HG03196 (cell line): ENCODE results near the gene OPCML.

Experiments used
- ATAC-seq: cut with Tn5 transposase; IDR thresholded peaks from one replicate; pipeline ENCODE4 v1.9.1; 2021; ENCODE audit not compliant: unreplicated experiment

OPCML gene

DNA sequence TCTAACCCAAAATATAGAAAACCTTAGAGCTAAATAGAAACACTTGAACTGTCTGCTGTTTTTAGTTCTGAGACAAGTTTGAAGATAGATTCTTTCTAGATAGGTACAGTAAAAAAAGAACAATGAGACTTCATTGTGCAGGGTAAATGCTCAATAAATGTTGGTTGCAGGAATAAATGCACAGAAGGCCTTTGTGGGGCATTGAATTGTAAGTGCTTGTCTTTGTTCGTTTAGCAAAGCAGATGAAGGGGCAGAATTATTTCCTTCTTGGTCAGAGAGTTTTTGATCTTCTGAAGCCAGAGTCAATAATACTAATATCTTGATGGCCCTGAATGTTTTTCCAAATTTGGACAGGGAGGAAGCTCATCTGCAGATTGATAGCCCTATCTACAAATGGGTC lies 340.4 kb downstream of the OPCML start:
- no peak for ATAC-seq

DNA sequence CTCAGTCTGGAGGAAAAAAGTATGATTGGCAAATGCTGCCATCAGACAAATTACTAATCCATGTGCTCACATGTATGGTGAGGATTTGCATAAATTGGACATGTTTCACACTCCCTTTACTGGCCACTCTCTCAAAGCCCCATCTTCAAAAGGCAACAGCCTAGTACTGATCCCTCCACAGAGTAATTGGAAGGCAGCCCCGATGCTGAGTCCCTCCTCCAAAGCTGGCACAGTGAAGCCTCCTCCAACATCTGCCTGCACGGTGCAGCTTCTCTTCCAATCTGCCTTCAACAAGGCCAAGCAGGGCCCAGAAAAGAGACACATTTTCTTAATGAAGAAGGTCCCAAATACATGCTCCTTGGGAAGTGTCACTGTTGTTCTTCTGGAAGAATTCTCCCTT lies 350.6 kb downstream of the OPCML start:
- no peak for ATAC-seq

- no peak for ATAC-seq
Measured at GRCh38 chr11:133181066-133181465, 351.2 kb downstream of the OPCML start.

DNA sequence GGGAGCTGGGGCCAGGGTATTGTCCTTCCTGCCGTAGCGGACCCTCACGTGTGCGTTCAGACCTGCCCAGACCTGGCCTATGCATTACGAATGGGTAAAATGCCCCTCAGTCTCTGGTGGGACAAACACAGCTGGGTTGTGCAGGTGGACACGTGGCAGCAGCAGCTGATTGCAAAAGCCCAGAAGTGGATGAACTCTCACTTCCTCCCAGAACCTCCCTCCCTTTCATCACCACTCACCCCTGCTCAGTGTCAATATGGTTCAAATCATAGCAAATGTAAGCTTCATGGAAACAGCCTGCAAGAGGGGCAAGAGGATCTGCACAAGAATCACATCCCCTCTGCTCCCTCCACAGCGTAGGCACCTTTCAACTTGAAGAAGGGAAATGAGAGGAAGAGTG lies 352.1 kb downstream of the OPCML start:
- no peak for ATAC-seq

GRCh38 chr11:133176748-133177147 lies 355.6 kb downstream of the OPCML start:
- ATAC-seq = no peak

DNA sequence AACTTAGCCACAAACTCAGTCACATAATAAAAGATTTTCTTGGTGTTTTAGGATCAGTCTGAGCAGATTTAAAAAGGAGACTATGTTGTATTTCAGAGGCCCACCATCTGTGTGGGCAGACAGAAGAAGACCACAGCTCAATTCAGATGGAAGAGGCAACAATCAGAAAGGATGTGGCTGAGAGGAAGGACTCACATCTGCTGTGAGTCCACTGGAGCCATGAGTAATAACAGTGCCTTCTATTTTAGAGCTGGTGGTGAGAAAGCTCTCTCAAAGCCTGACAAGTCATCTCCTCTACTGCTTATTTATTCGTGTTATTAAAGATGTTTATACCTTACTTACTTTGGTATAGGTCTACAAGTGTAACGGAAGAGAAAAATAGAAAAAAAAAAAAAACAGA lies 357.2 kb downstream of the OPCML start:
- no peak for ATAC-seq

DNA sequence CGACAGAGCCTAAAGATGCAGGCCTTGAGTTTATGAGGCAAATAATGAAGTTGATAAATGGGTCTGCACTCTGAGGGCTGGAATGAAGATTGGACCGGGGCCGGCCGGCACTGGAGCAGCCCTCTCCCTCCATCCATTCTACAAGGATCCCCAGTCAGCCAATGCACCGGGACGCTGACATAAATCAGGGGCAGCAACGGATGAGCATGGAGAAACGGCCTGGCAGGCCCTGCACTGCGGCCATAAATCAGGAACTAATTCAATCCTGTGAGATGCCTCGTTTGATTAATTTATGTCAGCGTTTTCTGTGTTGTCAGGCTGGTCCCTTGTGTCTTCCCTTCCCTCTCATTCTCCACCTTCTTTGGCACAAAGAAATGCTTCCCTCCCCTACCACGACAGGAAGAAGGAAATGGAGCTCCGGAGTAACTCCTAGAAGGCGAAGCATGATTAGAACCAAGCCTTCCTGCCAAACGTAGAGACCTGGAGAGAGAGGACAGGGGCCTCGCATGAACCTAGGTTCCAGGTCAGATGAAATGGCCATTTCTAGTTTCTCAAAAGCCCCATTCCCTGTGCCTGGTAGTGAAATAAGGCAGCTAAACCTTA lies 358.4 kb downstream of the OPCML start:
- ATAC-seq = no peak

DNA sequence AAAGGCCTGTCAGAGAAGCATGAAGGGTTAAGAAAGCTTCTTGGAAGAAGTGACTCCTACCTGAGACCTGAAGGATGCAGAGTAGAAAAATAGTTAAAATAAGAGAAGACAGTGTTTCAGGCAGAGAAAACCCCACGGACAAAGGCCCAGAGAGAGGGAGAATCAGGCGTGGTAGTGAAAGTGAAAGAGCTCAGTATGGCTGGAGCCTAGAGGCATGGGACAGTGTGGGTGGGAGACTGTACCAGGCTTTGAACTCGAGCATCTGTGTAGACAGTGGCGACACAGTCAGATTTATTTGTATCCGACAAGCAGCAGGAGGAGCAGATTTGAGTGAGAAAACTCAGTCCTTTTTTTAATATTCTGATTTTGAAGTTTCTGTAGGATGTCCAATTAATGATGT lies 360.0 kb downstream of the OPCML start:
- no peak for ATAC-seq

- ATAC-seq = no peak
Measured at GRCh38 chr11:133171374-133171773, 360.9 kb downstream of the OPCML start.

GRCh38 chr11:133168016-133168415 lies 364.3 kb downstream of the OPCML start:
- ATAC-seq = no peak

- no peak for ATAC-seq
Measured at GRCh38 chr11:133166662-133167061, 365.6 kb downstream of the OPCML start.

DNA sequence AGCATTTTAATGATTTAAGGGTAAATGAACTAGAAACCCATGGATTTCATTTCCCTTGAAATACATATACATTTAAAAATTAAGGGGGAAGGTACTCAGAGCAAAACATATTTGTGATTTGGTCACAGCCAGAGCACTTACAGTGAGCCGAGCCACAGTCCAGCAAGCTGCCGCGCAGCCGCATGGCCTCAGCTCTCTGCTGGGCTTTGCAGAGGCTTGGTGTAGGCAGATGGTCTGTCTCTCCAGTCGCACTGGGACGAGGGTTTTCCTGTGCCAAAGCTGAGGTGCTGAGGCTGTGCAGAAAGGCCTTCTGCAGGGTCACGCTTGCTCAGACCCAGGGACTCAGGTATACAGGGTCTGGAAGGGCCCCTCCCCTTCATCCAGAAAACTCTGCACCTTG lies 367.3 kb downstream of the OPCML start:
- no peak for ATAC-seq

DNA sequence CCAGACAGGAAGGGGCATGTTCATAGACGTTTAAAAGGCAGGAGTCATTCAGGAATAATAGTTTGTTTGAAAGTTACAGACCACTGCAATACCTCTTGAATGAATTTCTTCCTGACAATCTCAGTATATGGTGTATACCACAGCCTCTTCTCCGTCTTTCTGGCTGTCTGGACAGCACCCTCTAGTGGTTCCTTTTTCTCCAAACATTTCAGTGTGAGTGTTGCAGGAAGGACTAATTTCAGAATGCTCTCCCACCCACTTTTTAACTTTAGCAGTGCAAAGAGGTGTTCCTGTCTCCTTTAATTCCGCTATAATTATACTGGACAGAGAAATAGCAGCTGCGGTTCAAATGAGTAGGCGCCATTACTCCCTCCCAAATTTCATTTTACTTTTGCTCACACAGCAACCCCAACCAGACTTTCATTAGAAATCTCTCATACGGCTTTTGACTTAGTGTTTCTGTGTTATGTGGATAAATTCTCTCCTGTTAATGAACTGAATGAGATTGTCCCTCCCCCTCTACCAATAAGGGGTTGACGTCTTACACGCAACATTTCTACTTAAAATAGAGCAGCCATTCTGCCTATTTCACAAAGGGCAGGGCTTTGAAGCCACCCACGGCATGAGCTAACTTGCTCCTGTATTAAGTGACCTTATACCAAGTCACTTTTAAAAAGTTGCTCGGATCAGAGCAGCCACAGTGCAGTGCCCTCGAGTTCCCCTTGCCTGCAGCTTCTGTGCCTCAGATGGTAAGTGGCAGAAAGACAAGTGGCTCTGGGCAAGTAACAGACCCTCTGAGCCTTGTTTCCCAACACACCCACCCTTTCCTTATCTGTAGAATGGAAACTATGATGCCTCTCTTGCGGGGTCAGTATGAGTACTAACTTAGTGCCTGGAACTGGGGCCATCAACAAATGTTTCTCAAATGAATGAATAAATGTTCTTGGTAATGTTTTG lies 368.6 kb downstream of the OPCML start:
- peak; percentile 56 for ATAC-seq

DNA sequence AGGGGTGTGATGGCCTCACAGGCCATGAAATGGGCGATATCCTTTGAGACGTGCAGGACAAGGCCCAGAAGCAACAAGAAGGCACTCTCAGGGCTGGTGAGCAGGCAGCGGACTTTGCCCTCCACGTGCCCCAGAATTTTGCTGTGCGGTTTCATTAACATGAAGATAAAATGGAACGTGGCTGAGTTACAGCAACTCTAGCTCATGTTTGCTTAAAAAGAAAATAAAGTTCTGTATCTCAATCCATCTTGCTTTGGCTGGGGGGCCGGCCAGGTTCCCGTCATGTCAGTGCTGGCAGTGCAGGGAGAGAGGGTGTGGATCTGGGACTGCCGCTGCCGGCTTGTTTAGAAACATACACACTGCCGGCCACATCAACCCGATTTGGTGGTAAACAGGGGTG lies 370.1 kb downstream of the OPCML start:
- ATAC-seq = no peak

DNA sequence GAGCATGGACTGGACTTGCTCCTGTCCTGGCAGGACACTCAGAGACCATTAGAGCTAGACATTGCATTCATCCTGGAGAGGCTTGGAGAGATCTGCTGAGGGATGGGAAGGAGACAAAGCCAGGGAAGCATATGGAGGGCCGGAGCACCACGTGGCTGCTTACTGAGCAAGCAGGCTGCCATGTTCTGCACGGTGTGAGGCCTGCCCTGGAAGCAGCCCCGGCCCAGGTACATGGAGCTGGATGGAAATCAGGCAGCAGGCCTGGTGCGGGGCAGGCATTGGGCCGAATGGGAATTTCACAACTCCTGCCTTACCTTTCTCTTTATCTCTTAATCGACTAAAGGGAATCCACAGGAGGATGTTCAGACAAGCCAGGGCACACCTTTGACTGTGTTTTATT lies 371.5 kb downstream of the OPCML start:
- ATAC-seq = no peak

- ATAC-seq = no peak
Measured at GRCh38 chr11:133156986-133157745, 375.1 kb downstream of the OPCML start.

GRCh38 chr11:133154781-133155180 lies 377.5 kb downstream of the OPCML start:
- ATAC-seq = no peak

DNA sequence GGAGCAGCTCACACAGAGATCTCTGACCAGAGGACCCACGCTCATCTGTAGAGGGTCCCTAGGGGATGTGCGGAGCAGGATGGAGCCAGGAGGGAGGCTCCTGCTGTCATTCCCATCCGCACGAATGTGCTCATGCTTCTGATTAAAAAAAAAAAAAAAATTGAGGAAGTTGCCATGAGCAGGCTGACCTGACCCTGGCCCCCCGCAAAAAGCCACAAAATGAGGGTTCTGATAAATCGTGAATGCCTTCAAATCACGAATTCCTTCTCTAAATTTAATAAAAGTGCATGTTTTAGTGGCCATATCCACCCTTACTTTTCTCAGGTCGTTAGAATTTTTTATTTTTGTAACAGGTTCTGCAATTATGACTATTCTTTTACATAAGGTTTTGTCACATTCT lies 378.2 kb downstream of the OPCML start:
- no peak for ATAC-seq

DNA sequence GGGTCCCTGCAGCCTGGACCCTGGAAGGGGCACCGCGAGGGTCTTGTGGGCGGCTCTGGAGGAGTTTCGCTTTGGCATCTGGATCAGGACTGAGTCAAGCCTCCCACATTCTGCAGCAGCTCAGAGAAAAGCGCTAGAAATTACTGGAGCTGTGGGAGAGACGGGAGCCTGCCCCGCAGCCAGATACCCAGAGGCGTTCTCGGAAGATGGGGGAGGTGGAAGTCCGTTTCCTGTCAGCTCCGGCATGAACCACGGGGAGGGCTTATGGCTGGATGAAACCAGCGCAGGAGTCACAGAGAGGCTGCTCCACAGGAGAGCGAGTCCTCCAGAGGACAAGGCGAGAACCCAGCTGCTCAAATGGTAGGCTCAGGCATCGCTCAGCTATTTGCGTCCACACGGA lies 379.3 kb downstream of the OPCML start:
- no peak for ATAC-seq

GRCh38 chr11:133149698-133150097 lies 382.6 kb downstream of the OPCML start:
- ATAC-seq = no peak

DNA sequence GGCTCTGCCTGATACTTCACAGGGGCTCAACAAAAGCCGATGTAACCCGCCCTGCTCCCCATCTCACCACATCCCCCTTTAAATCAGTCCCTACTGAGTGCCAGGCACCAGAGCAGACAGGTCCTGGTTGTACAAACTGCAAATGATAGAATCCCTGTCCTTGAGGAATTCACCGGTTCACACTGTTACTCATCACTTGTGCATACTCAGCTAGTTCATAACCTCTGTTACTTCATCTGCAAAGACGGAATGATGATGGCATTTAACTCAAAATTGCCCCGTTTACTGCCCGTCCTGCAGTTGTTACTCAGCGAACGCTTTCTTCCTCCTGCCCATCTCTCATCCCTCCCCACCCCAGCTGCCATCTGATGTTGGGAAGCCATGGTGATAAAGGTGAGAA lies 384.7 kb downstream of the OPCML start:
- ATAC-seq = no peak
